ENCODE results near the gene F10.

The F10 gene

DNA sequence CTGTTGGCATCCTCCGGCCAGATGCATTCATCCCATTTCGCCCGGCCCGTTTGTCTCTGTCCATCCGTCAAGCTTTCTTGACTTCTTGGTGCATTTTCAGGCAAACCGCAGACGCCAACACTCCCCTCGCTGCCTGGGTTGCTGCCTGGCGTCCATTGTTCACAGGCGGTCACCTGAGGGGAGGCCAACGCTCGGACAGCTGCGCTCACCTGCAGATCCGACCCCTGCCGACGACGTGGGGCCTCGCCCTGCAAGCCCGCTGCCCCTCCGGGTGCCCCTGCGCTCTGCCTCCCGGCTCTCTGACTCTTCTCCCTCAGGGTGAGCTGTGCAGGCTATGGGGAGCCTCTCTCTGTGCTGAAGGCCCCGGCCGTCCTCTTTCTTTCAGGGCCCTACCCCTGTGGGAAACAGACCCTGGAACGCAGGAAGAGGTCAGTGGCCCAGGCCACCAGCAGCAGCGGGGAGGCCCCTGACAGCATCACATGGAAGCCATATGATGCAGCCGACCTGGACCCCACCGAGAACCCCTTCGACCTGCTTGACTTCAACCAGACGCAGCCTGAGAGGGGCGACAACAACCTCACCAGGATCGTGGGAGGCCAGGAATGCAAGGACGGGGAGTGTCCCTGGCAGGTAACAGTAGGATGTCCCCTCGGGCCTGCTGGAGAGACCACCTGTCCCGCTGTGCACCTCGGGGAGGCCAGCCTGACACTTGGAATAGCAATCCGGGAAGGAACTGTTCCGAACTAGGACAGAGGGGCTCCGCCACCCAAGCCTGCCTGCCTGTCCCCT is 21.1 kb downstream of the F10 start:
- no peak overlapping the region for H3K27ac ChIP-seq
- TF ChIP-seq, protein P1, sequence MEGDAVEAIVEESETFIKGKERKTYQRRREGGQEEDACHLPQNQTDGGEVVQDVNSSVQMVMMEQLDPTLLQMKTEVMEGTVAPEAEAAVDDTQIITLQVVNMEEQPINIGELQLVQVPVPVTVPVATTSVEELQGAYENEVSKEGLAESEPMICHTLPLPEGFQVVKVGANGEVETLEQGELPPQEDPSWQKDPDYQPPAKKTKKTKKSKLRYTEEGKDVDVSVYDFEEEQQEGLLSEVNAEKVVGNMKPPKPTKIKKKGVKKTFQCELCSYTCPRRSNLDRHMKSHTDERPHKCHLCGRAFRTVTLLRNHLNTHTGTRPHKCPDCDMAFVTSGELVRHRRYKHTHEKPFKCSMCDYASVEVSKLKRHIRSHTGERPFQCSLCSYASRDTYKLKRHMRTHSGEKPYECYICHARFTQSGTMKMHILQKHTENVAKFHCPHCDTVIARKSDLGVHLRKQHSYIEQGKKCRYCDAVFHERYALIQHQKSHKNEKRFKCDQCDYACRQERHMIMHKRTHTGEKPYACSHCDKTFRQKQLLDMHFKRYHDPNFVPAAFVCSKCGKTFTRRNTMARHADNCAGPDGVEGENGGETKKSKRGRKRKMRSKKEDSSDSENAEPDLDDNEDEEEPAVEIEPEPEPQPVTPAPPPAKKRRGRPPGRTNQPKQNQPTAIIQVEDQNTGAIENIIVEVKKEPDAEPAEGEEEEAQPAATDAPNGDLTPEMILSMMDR (conservative IDR thresholded peaks at IDR 0.05): no peak

DNA sequence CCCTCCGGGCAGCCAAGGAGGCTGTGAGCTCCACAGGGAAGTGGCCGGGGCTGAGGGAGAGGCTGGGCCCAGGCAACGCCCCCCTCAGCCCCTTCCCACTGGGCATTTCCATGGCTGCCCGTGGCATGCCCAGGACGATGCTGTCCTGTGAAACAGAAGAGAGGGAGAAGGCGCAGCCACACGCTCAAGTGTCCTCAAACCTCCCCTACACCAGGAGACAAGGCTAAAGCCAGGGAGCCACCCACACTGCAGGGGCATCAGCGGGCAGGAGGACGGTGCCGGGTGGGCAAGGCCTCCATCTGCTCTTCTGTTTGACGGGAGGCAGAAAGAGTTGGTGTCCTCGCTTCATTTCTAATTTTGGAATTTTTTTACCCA is 21.6 kb downstream of the F10 start:
- TF ChIP-seq, protein P1 (conservative IDR thresholded peaks at IDR 0.05): no peak
- no peak overlapping the region for H3K27ac ChIP-seq

DNA sequence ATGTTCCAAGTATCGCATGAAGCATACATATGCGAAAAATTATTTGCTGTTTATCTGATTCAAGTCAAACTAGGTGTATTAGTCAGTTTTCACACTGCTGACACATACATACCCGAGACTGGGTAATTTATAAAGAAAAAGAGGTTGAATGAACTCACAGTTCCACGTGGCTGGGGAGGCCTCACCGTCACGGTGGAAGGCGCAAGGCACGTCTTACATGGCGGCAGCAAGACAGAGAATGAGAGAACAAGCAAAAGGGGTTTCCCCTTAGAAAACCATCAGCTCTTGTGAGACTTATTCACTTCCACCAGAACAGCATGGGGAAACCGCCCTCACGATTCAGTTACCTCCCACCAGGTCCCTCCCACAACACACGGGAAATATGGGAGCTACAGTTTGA is 22.9 kb downstream of the F10 start:
- no peak overlapping the region for H3K27ac ChIP-seq
- TF ChIP-seq, protein P1 (conservative IDR thresholded peaks at IDR 0.05): no peak

DNA sequence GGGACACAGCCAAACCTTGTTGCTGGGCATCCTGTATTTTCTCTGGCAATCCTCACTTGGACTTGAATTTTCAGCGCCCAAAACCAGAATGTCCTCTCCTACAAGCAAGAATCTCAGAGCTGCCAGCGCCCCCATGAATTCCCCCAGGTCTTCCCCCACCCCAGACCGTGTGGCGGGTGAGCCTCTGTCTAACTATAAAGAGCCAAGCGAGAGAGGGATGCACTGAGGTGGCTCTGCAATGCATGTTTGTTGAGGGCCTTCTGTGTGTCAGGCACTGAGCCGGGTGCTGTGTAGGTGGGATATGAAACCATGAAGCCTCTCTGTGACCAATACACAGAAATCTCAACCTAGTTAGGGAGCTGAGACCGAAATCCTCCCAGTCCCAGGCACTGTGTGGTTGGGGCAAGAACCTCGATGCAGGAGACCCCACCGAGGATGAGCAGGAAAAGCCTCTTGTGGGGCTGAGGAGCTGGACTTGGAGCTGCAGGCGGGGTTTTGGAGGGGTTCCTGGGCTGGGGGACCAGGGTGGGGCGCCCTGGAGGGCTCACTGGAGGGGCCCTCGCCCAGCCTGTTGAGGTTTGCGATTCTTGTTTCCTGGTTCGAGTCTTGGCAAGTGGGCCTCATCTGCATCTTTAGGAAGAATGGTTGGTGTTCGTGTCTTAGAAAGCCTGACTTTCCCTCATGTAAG is 23.5 kb downstream of the F10 start:
- TF ChIP-seq, protein P1 (conservative IDR thresholded peaks at IDR 0.05): no peak
- no peak overlapping the region for H3K27ac ChIP-seq

DNA sequence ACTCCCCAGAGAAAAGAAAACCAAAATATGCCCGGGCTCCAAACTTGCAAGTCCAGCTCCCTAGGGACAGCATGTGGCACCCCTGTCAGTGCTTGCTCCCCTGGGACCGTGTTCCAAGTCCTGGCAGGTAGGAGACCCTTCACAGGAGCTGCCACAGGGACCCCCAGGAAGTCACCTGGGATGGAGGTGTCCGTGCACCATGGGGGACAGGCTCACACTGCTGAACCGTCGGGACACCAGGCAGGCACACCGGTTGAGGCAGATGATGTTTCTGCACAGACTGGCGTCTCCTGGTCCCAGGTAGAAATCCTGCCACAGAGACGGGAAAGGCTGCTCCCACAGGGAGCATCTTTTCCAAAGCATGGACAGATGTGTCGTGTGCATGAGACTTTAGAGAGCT is 24.2 kb downstream of the F10 start:
- TF ChIP-seq, protein P1 (conservative IDR thresholded peaks at IDR 0.05): no peak
- H3K27ac ChIP-seq: no peak overlapping the region

DNA sequence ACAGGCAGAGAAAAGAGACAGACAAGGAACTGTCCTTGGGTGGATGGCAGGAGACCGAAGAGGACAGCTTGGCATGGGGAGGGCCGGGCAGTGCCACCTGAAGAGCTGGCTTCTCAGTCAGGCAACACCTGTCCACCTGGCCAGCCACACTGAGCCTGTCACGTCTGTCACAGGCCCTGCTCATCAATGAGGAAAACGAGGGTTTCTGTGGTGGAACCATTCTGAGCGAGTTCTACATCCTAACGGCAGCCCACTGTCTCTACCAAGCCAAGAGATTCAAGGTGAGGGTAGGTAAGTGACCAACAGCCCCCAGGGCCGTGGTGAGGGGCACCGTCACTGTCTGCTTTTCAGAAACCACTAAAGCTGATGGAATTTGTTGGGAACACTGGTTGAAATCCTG is 24.6 kb downstream of the F10 start:
- no peak overlapping the region for H3K27ac ChIP-seq
- TF ChIP-seq, protein P1 (conservative IDR thresholded peaks at IDR 0.05): no peak

DNA sequence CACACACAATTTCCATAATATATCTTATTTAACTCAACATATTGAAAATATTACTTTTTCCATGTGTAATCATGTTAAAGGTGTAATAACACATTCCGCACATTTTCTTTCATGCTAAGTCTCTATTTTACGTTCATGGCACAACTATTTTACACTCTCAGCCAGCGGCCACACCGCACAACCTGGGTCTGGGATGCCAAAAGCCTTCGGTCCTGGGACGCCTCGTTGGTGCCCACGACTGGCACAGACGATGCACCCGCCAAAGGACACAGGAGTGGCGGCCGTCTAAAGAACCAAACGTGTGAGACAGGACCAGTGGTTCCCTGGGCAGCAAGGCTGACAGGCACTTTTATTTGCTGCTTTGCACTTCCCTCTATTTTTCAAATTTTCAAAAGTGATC is 25.8 kb downstream of the F10 start:
- TF ChIP-seq, protein P1 (conservative IDR thresholded peaks at IDR 0.05): no peak
- no peak overlapping the region for H3K27ac ChIP-seq

Measured in VCaP (cell line).